ENCODE data around the gene UCP3.

The UCP3 gene

DNA sequence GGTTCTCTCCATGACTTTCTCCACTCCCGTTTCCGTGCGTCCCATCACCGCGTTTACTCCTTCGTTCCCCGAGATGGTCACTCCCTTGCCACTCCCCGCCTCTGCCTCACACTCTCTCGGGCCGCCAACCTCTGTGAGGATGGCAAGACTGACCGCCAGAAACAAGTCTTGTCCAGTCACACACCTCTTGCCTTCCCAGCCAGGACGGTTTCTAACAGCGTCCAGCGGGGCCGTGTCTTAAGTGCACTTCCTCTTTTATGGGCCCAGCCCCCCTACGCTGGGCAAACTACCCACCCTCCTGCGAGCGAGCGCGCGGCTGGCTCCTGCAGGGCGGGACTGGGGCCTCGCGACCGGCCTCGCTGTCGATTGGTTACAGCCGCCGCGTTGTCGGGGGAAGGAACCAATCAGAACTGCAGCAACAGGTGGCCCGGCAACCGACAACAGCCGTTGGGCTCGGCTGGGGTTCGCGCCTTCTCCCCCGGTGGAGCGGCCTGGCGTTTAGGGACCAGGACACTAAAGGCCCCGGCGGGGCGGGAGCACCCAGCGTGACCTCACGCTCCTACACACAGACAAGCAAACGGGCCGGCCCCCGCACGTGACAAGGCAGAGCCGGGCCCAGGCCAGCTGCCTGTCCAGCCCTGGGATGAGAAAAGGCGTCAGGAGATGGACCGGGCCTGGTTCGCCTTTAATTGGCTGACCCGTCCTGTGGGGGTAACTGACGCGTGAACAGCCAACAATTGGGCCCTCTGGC lies 25.7 kb downstream of the UCP3 start:
- peak overlapping the region; percentile 87 for H3K4me3 ChIP-seq (ENCODE audit: insufficient read depth, low read length, poor library complexity, severe bottlenecking)
- H3K27me3 ChIP-seq (ENCODE audit: low read length) = no peaks in the 10 kb centered on the region
- H3F3A ChIP-seq (ENCODE audit: insufficient read depth) = peaks cover 11% of the 10 kb centered on the region
- peaks cover 12% of the 10 kb centered on the region for H3K36me3 ChIP-seq (ENCODE audit: low read length)
- H3K9ac ChIP-seq (ENCODE audit: low read length) = peak overlapping the region; percentile 95
- H3K4me2 ChIP-seq (ENCODE audit: low read depth, low read length, poor library complexity, severe bottlenecking) = peak overlapping the region; percentile 81
- peaks cover 22% of the 10 kb centered on the region for H3K79me2 ChIP-seq (ENCODE audit: insufficient read depth, low read length)
- H4K20me1 ChIP-seq (ENCODE audit: low read depth, low read length) = 0 out of 2 replicates have a peak, but pooled peaks cover 3% of the 10 kb centered on the region
- H2AFZ ChIP-seq (ENCODE audit: low read depth, low read length, severe bottlenecking) = peak overlapping the region; percentile 58
- TF ChIP-seq EZH2phosphoT487 (conservative IDR thresholded peaks at IDR 0.05; ENCODE audit: low read length) = no peak
- TF ChIP-seq, protein P1, sequence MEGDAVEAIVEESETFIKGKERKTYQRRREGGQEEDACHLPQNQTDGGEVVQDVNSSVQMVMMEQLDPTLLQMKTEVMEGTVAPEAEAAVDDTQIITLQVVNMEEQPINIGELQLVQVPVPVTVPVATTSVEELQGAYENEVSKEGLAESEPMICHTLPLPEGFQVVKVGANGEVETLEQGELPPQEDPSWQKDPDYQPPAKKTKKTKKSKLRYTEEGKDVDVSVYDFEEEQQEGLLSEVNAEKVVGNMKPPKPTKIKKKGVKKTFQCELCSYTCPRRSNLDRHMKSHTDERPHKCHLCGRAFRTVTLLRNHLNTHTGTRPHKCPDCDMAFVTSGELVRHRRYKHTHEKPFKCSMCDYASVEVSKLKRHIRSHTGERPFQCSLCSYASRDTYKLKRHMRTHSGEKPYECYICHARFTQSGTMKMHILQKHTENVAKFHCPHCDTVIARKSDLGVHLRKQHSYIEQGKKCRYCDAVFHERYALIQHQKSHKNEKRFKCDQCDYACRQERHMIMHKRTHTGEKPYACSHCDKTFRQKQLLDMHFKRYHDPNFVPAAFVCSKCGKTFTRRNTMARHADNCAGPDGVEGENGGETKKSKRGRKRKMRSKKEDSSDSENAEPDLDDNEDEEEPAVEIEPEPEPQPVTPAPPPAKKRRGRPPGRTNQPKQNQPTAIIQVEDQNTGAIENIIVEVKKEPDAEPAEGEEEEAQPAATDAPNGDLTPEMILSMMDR (IDR thresholded peaks at IDR 0.05; ENCODE audit: insufficient read depth, low read length, poor library complexity, severe bottlenecking) = no peak
- H3K9me3 ChIP-seq (ENCODE audit: insufficient read depth, low read length) = no peaks in the 10 kb centered on the region
- H3K27ac ChIP-seq (ENCODE audit: low read depth, low read length) = peak overlapping the region; percentile 90
- H3K9me2 ChIP-seq (replicated peaks; ENCODE audit: insufficient read depth, low read length) = no peaks in the 10 kb centered on the region

DNA sequence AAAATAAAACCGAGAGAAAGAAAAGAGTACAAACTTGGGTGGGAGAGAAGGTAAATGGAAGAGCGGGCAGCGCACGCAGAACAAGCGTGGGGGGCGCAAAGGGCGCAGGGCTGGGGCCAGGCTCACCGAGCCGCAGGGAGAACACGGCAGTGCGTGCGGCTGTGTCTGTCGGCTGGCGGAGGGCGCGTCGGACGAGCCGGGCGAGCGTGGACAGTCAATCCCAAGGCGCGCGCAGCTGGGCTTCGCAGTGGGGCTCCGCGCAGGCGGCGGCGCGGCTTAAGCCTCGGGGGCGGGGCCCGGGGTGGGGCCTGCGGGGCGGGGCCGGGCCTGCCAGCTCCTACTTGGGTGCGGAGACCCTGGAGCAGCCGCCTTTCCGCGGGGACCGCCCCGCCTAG lies 26.3 kb downstream of the UCP3 start, which contains the start of gene UCP2:
UCP2 (minus strand) TSS at position 249 of the 395 bp plus-strand sequence. CDS start 4,465 bp downstream, outside the sequence.
- Histone ChIP-seq H3K9me3 (ENCODE audit: insufficient read depth, low read length) (no peaks in the 10 kb centered on the region), H4K20me1 (ENCODE audit: low read depth, low read length) (0 out of 2 replicates have a peak, but pooled peaks cover 3% of the 10 kb centered on the region), H3K9ac (ENCODE audit: low read length) (peak within 1 kb of the TSS; percentile 95), H2AFZ (ENCODE audit: low read depth, low read length, severe bottlenecking) (peak within 1 kb of the TSS; percentile 58), H3F3A (ENCODE audit: insufficient read depth) (peaks cover 11% of the 10 kb centered on the region), H3K4me3 (ENCODE audit: insufficient read depth, low read length, poor library complexity, severe bottlenecking) (peak within 1 kb of the TSS; percentile 87), H3K9me2 (replicated peaks; ENCODE audit: insufficient read depth, low read length) (no peaks in the 10 kb centered on the region), H3K4me2 (ENCODE audit: low read depth, low read length, poor library complexity, severe bottlenecking) (peak within 1 kb of the TSS; percentile 88), H3K27ac (ENCODE audit: low read depth, low read length) (peak within 1 kb of the TSS; percentile 90), H3K79me2 (ENCODE audit: insufficient read depth, low read length) (peaks cover 22% of the 10 kb centered on the region), H3K36me3 (ENCODE audit: low read length) (peaks cover 16% of the 10 kb centered on the region), H3K27me3 (ENCODE audit: low read length) (no peaks in the 10 kb centered on the region)
- TF ChIP-seq, protein P1 (IDR thresholded peaks at IDR 0.05; ENCODE audit: insufficient read depth, low read length, poor library complexity, severe bottlenecking) = no peak
- no peak for TF ChIP-seq EZH2phosphoT487 (conservative IDR thresholded peaks at IDR 0.05; ENCODE audit: low read length)

DNA sequence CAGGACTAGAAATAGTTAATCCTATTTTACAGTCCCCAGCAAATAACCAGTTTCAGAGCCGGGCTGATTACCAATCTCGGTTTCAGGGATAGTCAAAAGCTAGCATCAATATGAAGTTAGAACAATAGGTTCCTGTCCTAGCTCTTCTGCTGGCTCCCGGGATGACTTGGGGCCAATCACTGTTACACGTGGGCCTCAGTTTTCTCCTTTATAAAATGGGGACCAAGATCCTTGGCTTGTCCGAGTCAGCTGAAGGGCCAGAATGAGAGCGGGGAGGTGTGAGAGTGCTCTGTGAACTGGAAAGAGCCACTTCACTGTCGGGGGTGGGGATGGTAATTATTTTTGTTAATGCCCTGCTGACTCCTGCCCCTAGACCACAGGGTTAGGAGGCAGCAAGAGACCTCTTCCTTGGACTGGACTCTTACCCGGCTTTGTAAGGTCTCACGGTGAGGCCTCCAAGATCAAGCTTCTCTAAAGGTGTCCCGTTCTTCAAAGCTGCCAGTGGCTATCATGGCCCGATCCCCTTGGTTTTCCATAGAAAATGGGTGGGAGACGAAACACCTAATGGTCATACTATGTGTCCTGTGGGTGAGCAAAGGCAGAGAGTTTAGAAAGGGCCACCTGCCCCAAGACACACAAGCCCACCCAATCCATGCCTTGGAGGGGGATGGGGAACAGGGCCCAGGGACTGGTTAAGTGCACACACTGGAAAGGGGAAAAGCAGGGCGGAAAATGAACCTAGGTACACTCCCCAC lies 27.7 kb downstream of the UCP3 start:
- peak overlapping the region; percentile 88 for H3K4me2 ChIP-seq (ENCODE audit: low read depth, low read length, poor library complexity, severe bottlenecking)
- H2AFZ ChIP-seq (ENCODE audit: low read depth, low read length, severe bottlenecking) = no peak overlapping the region
- H3F3A ChIP-seq (ENCODE audit: insufficient read depth) = peaks cover 11% of the 10 kb centered on the region
- no peaks in the 10 kb centered on the region for H3K9me3 ChIP-seq (ENCODE audit: insufficient read depth, low read length)
- H4K20me1 ChIP-seq (ENCODE audit: low read depth, low read length) = 0 out of 2 replicates have a peak, but pooled peaks cover 3% of the 10 kb centered on the region
- H3K9ac ChIP-seq (ENCODE audit: low read length) = peak overlapping the region; percentile 95
- TF ChIP-seq, protein P1 (IDR thresholded peaks at IDR 0.05; ENCODE audit: insufficient read depth, low read length, poor library complexity, severe bottlenecking) = no peak
- TF ChIP-seq EZH2phosphoT487 (conservative IDR thresholded peaks at IDR 0.05; ENCODE audit: low read length) = no peak
- peaks cover 22% of the 10 kb centered on the region for H3K79me2 ChIP-seq (ENCODE audit: insufficient read depth, low read length)
- H3K27me3 ChIP-seq (ENCODE audit: low read length) = no peaks in the 10 kb centered on the region
- H3K9me2 ChIP-seq (replicated peaks; ENCODE audit: insufficient read depth, low read length) = no peaks in the 10 kb centered on the region
- peak overlapping the region; percentile 90 for H3K27ac ChIP-seq (ENCODE audit: low read depth, low read length)
- peaks cover 25% of the 10 kb centered on the region for H3K36me3 ChIP-seq (ENCODE audit: low read length)
- peak overlapping the region; percentile 87 for H3K4me3 ChIP-seq (ENCODE audit: insufficient read depth, low read length, poor library complexity, severe bottlenecking)

Data from SU-DHL-6 (cell line).